ENCODE measurements around the gene ADAT3. TPM values are rescaled to one million over a fixed set of nuclear protein-coding genes. Genes with fewer than 3 reads are reported as not detected.

Gene ADAT3
- total RNA-seq, 3 donors from 2014 or later: 7.3 to 7.8 (median 7.7) TPM

DNA sequence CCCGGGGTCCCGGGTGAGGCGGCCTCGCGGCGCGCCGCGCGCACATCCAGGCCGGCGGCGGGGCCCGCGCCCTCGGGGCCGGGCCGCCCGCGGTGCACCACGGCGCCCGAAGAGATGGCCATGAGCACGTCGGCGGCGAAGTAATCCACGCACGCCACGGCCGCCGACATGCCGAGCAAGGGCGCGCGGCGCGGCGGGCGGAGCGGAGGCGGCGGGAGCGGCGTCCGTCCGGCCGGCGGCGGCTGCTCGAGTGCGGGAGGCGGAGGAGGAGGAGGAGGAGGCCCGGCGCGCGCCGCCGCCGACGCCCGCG lies 41.9 kb upstream of the ADAT3 start, which contains the start of gene KLF16:
TSS of gene KLF16 (minus strand) at position 252 of the 310 bp plus-strand sequence. CDS start at position 170, 82 bp downstream.
- Mint-ChIP-seq H3K27me3 (ENCODE audit: low read depth) (no peaks in the 10 kb centered on the region), H3K4me3 (peak within 1 kb of the TSS; percentile 98), H3K4me1 (ENCODE audit: low read depth) (peaks cover 32% of the 10 kb centered on the region), H3K9me3 (no peaks in the 10 kb centered on the region), H3K36me3 (ENCODE audit: insufficient read depth) (no peaks in the 10 kb centered on the region)
- ATAC-seq: peak in 1 of 2 donors; percentile 6
- DNase-seq: no peak

DNA sequence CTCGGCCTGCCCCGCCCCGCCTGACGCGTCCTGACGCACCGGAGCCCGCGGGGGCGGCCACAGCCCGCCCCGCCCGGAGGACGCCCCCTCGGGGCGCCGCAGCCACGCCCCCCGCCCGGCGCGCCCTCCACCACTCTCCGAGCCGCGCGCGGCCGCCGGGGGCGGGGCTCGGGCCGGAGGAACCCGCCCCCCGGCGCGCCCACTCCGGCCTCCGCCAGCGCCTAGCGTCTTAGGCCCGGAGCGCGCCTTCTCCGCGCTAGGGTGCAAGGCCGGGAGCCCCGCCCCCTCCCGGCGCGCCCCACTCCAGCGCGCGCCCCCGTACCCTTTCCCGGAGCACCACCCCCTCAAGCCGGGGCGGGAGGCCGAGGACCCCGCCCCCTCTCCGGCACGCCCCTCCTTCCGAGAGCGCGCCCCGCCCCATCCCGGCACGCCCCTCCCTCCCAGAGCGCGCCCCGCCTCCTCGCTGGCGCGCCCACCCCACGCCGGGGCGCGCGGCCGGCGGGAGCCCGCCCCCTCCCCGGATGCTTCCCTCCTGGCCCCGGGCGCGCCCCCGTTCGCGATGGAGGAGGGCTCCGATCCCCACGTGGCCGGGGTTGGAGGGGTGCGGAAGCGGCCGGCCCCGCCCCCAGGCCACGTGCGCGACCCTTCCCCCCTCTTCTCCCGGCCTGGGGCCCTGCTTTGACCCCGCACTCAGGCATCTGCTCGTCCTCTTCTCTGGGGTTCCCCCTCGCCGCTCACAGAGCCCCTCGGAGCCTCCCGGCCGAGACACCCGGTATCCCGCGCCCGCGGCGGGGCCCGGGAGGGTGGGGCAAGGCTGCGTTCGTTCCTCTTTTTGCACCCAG lies 41.3 kb upstream of the ADAT3 start:
- peaks cover 29% of the 10 kb centered on the region for H3K4me1 Mint-ChIP-seq (ENCODE audit: low read depth)
- DNase-seq (peak; percentile 94), ATAC-seq (peak; percentile 77 to 78)
- H3K36me3 Mint-ChIP-seq (ENCODE audit: insufficient read depth): no peaks in the 10 kb centered on the region
- H3K9me3 Mint-ChIP-seq: no peaks in the 10 kb centered on the region
- no peaks in the 10 kb centered on the region for H3K27me3 Mint-ChIP-seq (ENCODE audit: low read depth)
- H3K4me3 Mint-ChIP-seq: peak overlapping the region; percentile 84

DNA sequence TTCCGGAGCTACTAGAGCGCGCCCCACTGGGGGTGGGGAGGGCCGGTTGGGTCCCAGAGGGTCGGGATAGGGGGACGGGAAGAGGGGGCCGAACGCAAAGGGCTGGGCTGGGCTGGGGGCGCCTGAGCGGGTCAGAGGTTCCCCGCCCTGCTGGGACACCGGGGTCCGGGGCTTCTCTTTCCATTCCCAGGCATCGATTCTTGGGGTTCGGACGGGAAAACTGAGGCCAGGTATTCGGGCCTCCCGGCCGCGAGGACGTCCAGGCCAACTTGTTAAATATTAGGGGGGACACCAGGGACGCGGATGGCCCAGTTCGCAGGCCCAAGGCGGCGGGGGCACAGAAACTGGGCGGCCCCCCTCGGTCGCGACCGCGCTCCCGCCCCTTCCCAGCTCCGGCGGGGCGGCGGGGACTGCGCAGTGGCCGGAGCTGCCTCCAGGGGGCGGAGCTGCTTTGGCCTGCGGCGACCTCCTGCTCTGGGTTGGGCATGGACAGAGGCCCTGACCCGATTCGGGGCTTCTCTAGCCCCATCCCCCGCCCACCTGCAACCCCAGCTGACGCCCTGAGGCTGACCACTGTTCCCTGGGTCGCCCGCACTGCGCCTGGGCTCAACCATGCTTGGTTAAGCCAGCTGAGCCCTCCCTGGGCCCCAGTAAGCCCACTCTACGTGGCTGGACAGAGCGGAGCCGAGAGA lies 40.6 kb upstream of the ADAT3 start:
- peaks cover 23% of the 10 kb centered on the region for H3K4me1 Mint-ChIP-seq (ENCODE audit: low read depth)

DNA sequence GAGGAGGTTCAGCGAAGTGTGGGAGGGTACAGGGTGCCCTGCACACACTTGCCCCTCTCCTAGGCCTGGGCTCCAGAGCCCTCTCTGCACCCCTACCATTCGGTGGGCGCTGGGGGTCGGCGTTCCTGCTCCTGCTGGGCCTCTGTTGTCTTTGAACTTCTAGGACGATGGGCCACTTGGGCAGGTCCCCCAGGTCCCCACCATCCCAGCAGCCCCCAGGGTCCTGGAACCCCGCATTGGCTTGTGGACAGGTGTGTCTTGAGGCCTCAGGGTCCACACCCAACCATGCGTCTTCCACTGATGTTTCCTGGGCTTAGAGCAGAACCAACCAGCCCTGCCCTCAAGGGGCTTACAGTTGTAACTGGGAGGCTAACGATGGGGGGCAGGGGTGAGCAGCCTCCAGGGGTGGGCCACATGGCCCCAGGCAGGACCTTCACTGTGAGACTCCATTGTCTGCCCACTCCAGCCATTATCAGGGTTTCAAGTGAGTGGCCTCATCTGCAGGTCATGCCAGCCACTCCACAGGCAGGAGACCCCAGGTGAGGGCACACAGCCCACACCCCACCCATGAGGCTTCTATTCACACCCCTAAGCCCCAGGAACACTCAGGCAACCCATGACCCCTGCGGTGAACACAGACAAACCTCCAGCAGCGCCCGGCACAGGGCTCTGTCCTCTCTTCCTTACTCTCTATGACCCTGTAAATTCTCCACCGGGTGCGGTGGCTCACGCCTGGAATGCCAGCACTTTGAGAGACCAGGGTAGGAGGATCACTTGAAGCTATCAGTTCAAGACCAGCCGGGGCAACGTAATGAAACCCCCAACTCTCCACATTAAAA lies 39.8 kb upstream of the ADAT3 start:
- H3K4me3 Mint-ChIP-seq: peak overlapping the region; percentile 84
- H3K27me3 Mint-ChIP-seq (ENCODE audit: low read depth): no peaks in the 10 kb centered on the region
- no peaks in the 10 kb centered on the region for H3K9me3 Mint-ChIP-seq
- ATAC-seq: no peak
- DNase-seq: no peak
- H3K36me3 Mint-ChIP-seq (ENCODE audit: insufficient read depth): no peaks in the 10 kb centered on the region
- H3K4me1 Mint-ChIP-seq (ENCODE audit: low read depth): peaks cover 19% of the 10 kb centered on the region

More for the DNA sequence above, 40.6 kb upstream of the ADAT3 start:
- peak overlapping the region; percentile 84 for H3K4me3 Mint-ChIP-seq
- ATAC-seq: peak; percentile 23 to 24
- DNase-seq: peak; percentile 58
- no peaks in the 10 kb centered on the region for H3K36me3 Mint-ChIP-seq (ENCODE audit: insufficient read depth)
- no peaks in the 10 kb centered on the region for H3K9me3 Mint-ChIP-seq
- no peaks in the 10 kb centered on the region for H3K27me3 Mint-ChIP-seq (ENCODE audit: low read depth)

DNA sequence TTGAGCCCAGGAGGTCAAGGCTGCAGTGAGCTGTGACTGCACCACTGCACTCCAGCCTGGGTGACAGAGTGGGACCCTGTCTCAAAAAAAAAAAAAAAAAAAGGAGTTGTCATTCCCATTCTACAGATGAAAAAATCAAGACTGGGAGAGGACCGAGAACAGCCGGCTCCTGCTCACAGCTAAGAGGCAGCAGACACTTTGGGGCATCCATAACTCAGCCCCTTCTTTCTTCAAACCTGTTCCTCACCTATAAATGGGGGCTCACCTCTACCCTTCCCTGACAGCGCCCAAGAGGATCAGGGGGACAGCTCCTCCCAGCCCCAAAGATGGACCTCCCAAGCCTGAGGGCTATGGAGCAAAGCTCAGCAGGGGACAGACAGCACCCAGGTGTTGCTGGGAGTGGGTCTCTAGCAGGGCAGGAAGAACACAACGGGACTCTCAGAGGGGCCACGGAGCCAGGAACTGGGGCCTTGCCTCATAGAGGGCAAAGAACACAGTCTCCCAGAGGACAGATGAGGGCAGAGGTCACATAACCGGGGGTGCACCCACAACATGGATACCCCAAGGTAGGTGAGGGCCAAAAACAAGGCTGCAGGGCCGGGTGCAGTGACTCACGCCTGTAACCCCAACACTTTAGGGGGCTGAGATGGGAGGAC lies 38.4 kb upstream of the ADAT3 start:
- H3K4me3 Mint-ChIP-seq: no peak overlapping the region
- H3K9me3 Mint-ChIP-seq: no peaks in the 10 kb centered on the region
- DNase-seq (no peak), ATAC-seq (no peak)
- no peaks in the 10 kb centered on the region for H3K36me3 Mint-ChIP-seq (ENCODE audit: insufficient read depth)
- peaks cover 8% of the 10 kb centered on the region for H3K4me1 Mint-ChIP-seq (ENCODE audit: low read depth)
- H3K27me3 Mint-ChIP-seq (ENCODE audit: low read depth): no peaks in the 10 kb centered on the region

DNA sequence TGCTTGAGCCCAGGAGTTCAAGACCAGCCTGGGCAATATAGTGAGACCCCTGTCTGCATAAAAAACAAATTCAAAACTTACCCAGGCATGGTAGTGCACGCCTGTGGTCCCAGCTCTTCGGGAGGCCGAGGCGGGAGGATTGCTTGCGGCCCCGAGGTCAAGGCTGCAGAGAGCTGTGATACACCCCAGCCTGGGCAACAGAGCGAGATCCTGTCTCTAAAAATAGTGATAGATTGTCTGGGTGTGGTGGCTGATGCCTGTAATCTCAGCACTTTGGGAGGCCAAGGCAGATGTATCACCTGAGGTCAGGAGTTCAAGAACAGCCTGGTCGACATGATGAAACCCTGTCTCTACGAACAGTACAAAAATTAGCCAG lies 37.9 kb upstream of the ADAT3 start:
- DNase-seq: no peak
- Mint-ChIP-seq H3K36me3 (ENCODE audit: insufficient read depth) (no peaks in the 10 kb centered on the region), H3K9me3 (no peaks in the 10 kb centered on the region), H3K4me3 (no peak overlapping the region), H3K27me3 (ENCODE audit: low read depth) (no peaks in the 10 kb centered on the region), H3K4me1 (ENCODE audit: low read depth) (peaks cover 8% of the 10 kb centered on the region)
- no peak for ATAC-seq

DNA sequence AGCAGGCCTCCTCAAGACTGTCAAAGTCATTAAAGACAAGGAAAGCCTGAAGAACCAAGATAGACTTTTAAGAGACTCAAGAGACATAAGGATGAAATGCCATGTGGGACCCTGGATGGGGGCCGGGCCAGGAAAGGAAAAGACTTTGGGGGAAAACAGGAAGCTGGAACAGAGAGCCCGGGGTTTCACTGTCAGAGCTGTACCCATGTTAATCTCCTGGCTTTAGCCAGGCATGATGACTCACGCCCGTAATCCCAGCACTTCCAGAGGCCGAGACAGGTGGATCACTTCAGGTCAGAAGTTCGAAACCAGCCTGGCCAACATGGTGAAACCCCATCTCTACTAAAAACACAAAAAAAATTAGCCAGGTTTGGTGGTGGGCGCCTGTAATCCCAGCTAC lies 36.2 kb upstream of the ADAT3 start:
- Mint-ChIP-seq H3K4me1 (ENCODE audit: low read depth) (peaks cover 16% of the 10 kb centered on the region), H3K27me3 (ENCODE audit: low read depth) (no peaks in the 10 kb centered on the region), H3K36me3 (ENCODE audit: insufficient read depth) (peaks cover under 1% of the 10 kb centered on the region), H3K4me3 (no peak overlapping the region), H3K9me3 (no peaks in the 10 kb centered on the region)
- ATAC-seq (no peak), DNase-seq (no peak)

DNA sequence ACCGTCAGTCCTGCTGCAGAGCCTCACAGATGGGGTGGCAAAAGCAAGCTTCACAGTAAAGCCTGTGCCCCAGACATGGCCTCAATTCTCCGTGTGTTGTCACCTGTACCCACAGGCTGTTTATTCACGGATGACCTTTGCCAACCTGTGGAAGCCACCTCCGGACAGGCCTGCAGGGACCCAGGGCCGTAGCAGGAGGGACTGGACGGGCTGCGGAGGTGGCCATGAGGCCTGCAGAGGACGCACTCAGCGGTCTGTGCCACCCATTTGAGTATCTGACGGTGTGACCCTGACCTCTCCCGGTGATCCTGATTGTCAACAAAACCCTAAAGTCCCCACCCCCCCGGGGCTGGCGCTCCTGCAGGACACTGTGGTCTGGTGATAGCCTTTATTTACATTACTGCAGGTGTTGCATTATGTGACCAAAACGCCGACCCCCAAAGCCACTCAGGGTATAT lies 34.0 kb upstream of the ADAT3 start:
- DNase-seq (no peak), ATAC-seq (no peak)
- H3K36me3 Mint-ChIP-seq (ENCODE audit: insufficient read depth): peaks cover 8% of the 10 kb centered on the region
- no peaks in the 10 kb centered on the region for H3K27me3 Mint-ChIP-seq (ENCODE audit: low read depth)
- no peaks in the 10 kb centered on the region for H3K9me3 Mint-ChIP-seq
- H3K4me1 Mint-ChIP-seq (ENCODE audit: low read depth): peaks cover 25% of the 10 kb centered on the region
- H3K4me3 Mint-ChIP-seq: no peak overlapping the region

DNA sequence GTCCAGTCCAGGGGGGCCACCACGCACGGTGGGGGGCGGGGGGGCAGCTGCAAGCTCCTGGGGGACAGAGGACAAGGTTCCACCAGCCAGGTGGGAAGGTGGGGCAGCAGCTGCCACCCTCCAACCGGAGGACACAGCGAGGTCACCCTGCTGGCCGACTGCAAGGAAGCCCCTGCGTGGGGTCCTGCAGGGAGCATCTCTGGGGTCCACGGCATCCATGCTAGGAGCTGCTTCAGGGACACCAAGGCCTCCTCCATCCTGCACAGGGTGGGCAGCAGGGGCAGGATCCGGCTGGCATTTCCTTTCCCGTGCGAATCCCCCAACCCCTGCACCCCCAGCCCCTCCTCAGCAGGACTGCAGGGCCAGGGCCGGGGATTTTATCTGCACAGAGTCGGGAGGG lies 33.6 kb upstream of the ADAT3 start:
- Mint-ChIP-seq H3K27me3 (ENCODE audit: low read depth) (no peaks in the 10 kb centered on the region), H3K4me1 (ENCODE audit: low read depth) (peaks cover 29% of the 10 kb centered on the region), H3K4me3 (no peak overlapping the region), H3K36me3 (ENCODE audit: insufficient read depth) (peaks cover 8% of the 10 kb centered on the region), H3K9me3 (no peaks in the 10 kb centered on the region)
- no peak for ATAC-seq
- no peak for DNase-seq

DNA sequence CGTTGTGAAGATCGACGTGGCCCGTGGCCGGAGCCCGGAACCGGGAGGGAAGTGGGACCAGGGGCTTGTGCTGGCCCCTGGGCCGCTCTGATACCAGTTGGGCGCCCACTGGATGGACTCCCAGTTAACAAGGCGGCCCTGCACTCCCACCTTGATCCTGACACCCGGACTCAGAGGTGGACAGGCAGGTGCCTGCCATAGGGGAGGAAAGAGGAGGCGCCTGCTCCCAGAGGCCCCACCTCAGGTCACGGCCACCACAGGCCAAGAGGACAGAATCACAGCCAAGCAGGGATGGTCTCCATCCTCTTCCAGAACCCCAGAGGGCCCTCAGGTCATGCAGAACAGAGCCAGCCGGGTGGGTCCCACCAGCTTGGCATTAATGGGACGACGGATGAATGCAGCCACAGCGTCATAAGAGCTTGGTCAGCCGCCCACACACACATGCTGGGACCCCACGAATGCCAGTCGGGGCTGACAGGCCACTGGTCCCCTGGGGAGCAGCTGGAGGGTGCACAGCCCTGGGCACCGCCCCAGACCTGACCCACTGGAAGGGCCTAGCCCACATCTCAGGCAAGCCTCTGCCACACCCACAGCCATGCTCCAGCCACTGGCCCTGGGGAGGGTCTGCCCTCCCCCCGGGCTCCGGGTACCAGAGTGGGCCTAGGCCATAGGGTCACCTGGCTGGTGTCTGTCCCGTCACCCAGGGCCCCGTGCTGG lies 32.2 kb upstream of the ADAT3 start:
- H3K4me3 Mint-ChIP-seq: peak overlapping the region; percentile 94
- H3K9me3 Mint-ChIP-seq: no peaks in the 10 kb centered on the region
- no peaks in the 10 kb centered on the region for H3K27me3 Mint-ChIP-seq (ENCODE audit: low read depth)
- peaks cover 8% of the 10 kb centered on the region for H3K36me3 Mint-ChIP-seq (ENCODE audit: insufficient read depth)
- ATAC-seq (no peak), DNase-seq (no peak)
- peaks cover 29% of the 10 kb centered on the region for H3K4me1 Mint-ChIP-seq (ENCODE audit: low read depth)

DNA sequence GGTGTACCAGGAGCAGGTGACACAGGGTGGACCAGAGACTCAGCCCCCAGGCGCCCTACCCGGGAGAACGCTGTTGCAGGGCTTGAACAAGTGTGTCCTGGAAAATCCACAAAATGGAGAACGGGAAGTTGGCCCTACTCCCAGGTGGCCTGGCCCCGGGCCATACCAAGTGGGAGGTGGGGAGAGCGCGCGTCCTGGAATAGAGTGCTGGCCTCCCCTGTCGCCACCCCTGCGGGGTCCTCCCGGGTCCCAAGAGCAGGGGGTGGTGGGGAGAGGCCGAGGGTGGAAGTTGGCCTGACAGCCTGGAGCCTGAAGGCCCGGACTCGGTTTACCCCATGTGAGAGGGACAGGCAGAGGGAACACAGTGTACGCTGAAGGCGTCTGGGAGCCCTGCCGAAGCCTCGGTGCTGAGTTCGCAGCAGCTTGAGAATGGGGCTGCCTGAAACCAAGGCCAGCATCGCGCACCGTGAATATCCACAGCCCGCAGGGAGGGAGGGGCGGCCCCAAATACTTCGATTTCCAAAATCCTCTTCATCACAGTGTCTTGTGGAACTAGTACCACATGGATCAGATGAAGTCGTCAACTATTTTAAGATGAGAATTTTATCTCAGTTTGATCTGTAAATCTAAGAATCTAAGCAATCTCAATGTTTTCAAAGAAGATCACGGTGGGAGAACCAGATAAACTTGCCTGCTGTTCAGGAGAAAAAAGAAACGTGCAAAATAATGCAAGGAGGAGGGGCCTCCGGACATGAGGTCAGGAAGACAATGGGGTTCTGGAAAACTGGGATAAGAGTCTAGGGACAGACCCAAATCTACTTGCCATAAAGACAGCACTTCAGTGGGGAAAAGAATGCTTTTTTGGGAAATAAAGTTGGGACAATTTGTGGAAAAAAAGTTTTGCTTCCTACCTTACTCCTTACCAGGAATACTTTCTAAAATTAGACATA lies 31.4 kb upstream of the ADAT3 start:
- DNase-seq (no peak), ATAC-seq (no peak)
- peaks cover 8% of the 10 kb centered on the region for H3K36me3 Mint-ChIP-seq (ENCODE audit: insufficient read depth)
- peaks cover 26% of the 10 kb centered on the region for H3K4me1 Mint-ChIP-seq (ENCODE audit: low read depth)
- H3K27me3 Mint-ChIP-seq (ENCODE audit: low read depth): no peaks in the 10 kb centered on the region
- no peaks in the 10 kb centered on the region for H3K9me3 Mint-ChIP-seq
- peak overlapping the region; percentile 94 for H3K4me3 Mint-ChIP-seq

DNA sequence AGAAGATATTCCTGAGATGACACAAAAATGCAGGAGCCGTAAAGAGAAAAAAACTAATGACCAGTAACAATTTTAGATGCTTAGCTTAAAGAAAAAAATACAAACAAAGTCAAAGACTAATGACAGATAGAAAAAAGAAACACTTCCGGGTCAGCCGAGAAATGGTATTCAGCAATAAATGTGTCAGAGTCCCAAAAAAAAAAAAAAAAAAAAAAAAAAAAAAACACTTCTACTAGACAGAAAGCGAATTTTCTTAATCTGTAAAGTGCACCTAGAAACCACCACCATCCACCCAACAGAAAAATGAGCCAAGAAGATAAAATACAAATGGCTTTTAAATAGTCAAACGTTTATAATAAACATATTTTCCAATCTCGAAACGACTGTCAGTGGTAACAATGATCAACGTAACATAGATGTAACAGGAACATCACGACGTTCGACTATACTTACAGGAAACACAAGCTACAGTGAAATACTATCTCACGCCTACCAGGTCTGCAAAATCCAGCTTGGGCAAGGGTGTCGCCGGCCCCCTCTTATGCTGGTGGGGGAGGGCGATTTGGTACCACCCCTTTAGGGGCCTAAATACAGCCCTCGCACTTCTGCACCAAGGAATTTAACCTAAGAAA lies 30.5 kb upstream of the ADAT3 start:
- Mint-ChIP-seq H3K36me3 (ENCODE audit: insufficient read depth) (peaks cover 8% of the 10 kb centered on the region), H3K27me3 (ENCODE audit: low read depth) (no peaks in the 10 kb centered on the region), H3K9me3 (no peaks in the 10 kb centered on the region), H3K4me3 (peak overlapping the region; percentile 94), H3K4me1 (ENCODE audit: low read depth) (peaks cover 25% of the 10 kb centered on the region)
- DNase-seq: no peak
- ATAC-seq: no peak

Data from activated T-cell treated with anti-CD3 and anti-CD28 coated beads, Interleukin-2, amount 50 U/mL, for 4 hours (primary cell).